HG02884 (cell line): ENCODE results near the gene PRDM16.

Experiments
- ATAC-seq: cut with Tn5 transposase; IDR thresholded peaks from one replicate; pipeline ENCODE4 v1.9.1; 2021; ENCODE audit warnings: mild to moderate bottlenecking, moderate library complexity; ENCODE audit not compliant: unreplicated experiment

Gene PRDM16

DNA sequence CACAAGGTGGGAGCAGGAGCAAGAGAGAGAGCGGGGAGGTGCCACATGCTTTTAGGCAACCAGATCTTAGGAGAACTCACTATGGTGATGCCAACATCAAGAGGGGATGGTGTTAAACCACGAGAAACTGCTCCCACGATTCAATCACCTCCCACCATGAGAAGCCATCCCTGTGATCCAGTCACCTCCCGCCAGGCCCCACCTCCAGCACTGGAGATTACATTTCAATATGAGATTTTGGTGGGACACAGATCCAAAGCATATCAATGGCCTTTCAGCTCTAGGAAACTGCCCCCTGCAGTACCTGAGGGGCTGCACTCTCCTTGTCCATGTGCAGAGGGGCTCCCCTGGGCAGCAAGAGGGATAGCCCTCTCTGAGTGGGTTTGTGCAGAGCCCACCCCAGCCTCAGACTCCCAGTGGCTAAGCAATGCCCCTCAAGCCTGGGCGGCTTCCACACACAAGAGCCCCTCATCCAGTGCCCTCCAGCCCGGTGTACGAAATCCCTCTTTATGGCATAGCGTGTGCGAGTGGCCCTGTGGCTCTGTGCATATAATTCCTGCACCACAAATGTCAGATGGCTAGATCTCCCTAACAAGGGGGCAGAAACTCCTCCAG, 15.5 kb upstream of the PRDM16 start:
- ATAC-seq, result no peak

DNA sequence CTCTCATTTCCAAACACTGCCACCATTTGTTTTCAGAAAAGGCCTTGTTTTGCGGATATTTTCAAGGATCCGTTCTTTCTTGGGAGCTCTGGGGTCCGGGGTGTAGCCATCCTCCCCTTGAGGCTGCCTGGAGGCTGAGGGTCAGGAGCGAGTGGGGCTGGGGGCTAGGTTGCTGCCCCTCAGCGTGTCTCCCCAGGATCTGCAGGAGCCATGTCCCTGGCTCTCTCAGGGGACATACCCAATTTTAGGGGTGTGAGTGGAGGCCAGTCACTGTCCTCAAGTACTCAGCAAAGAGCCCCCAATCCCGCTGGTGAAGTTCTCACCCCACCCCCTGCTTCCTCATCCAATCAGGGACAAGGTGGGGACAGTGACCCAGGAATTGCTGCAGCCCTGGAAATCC, 15.0 kb upstream of the PRDM16 start:
- ATAC-seq, result no peak

DNA sequence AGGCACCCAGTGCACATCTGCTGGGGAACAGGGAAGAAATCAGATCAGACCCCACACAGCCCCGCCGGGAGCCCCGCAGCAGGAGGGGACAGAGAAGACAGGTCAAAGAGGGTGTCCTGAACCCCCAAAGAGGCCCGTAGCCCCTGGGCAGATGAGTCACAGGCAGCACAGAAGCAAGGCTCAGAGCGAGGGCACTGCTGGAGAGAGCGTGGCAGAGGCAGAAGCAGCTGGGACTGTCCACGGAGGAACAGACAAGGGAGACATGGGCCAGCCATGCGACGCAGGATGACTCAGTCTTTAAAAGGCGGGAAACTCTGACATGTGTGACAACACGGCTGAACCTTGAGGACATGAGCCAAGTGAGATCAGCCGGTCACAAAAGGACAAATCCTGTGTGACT, 14.5 kb upstream of the PRDM16 start:
- ATAC-seq, result no peak

DNA sequence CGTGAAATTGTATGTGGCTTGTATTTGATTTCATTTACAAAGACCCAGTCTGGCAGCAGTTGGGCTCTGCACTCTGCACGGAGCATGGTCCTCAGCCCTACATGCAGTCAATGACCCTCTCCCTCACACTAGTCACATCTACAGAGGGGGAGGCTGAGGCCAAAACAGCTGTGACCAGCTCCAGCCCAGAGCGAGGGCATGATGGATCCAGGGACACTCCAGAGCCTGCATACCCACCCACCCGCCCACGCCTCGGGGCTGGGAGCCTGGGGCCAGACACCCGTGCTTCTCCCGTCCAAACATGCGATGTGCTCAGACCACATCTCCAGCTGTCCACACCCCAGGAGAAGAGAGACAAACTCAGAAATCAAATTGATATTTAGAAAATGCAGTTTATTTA, 14.0 kb upstream of the PRDM16 start:
- no peak for ATAC-seq

DNA sequence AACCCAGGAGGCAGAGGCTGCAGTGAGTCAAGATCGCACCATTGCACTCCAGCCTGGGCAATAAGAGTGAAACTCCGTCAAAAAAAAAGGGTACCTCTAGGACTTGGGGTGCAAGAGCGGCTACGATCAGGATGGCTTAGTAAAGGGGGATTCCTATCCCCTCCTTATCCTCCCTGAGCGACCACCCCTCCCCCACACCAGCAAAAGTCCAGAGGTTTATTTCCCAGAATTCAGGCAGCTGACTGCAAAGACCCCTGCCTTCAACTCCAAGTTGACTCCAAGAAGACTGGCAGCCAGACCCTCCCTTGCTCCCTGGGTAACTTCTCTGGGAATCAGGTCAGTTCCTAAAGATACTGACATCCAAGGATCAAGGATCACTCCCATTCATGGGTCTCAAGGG, 12.4 kb upstream of the PRDM16 start:
- no peak for ATAC-seq

DNA sequence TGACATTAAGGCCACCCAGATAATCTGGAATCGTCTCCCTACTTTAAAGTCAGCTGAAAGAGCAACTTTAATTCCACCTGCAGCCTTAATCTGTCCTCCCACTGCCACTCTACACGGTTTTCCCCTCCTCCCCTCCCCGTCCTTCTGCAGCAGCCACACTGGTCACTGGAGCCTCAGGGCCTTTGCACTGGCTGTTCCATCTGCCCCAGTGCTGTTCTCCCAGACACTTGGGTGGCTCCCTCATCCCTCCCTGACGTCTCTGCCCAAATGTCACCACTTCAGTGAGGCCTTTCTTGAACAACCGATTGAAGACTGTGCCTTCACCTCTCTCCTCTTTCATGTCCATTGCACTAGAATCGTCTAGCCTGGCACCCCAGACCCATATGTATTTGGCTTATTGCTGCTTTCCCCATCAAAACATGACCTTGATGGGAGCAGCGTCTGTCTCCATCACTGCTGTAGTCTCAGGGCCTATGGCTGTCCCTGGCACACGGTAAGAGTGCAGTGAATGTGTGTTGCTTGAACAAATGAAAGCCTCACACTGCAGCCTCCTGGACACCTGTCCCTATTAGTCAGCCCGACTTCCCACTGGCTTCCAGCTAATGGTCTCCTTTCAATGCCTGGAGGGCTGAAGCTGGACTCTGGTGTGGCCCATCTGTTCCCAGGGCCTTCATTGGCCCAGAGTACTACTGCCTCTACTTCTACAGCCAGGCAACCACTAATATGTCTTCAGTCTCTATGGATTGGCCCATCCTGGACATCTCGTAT, 10.6 kb upstream of the PRDM16 start:
- no peak for ATAC-seq

DNA sequence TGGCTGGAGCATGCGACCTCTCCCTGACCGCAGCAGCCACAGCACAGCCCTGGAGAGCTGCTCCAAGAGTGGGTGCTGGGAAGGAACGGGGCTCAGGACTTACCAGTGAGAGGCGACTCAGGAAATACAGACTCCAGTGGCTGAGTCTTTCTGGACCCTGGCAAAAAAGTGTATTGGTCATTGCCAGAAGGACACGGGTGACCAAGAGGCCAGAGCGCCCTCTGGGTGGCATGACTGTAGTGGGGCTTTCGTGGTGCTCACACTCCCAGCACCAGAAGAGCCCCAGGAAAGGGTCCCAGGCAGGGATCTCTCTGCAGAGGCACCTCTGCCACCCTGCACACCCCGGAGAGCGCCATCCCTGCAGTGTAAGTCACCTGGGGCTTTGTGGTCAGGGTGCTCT, 8.9 kb upstream of the PRDM16 start:
- no peak for ATAC-seq

DNA sequence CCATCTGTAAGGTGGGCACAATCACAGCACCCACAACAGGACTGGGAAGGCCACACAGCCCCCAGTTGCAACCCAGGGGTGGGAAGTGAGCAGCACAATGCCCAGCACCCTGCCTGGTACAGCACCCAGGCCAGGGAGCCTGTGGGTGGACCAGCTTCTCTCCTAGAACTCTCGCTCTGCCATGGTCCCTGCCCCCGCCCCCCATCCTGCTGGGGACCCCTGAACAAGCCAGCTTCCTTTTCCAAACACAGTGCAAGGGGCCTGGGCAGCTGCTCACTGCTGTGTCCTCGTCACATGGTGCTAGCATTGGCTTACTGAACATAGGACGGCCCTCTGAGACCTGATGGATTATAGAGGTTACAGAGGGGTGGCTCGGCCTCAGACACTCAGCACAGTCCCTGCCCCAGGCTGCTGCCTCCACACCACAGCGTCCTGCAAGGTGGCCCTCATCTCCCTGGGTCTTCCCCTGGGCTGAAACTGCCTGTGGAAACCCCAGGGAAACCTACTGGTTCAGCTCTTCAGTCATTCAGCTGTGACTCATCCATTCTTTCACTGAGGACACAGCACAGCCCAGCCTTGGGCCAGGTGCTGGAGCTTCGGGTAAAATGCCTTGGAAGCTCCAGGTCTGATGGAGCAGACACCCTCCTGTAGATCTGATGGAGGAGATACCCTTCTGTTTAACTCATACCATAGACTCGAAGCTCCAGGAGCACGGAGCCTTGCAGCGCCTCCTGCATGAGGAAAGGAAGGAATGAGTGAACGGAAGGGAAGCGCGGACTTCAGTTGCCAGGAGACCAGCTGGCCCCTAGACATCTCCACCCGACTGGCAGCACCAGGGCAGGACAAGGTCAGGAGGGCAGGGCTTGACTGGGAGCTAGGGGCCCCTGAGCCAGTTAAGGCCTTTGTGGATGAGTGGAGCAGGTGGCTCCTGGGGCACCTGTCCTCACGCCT, 8.1 kb upstream of the PRDM16 start:
- ATAC-seq, result no peak

DNA sequence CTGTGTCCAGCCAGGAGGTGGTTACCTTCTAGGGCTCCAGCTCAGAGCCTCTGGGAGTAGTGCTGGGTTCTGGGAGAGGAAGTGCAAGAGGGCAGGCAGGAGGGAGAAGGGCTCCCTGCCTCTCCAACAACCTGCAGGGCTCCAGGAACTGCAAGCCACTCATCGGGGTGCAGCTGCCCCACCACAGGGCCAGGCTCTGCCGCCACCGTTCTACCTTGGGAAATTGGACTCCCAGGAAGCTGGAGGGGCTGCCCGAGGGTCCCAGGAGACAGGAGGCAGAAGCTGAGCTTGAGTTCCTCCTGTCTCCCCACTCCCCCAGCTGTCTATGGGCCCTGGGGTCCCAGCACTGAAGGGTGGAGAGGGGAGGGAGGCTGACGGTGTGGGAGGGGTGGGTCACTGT, 7.4 kb upstream of the PRDM16 start:
- no peak for ATAC-seq

DNA sequence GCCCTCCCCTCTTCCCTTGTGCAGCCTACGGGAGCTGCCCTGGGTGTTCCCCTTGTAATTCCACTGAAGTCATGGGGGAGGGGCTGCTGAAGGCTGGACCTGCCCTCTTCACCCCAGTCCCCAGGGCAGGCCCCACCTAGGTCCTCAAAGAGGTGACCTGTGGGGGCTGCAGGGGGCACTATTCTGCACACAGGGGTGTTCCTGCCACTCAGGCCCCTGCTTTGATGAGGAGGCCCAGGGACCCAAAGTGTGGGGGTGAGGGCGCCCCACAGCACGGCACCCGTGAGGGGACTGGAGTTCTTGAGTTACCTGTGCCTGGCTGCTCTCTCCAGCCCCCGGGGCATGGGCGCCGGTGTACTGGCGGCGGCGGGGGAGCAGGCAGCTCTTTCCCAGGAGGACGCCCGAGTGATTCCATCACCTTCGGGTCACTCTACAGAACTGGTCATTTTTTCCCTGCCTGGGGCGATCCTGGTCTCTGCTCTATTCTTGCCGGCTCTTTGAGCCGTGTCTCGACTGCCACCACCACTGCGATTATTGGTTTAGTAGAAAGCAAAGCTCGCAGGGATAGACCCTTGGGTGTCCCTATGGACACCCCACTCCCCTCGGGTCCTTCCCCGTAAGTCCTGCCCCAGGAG, 6.9 kb upstream of the PRDM16 start:
- ATAC-seq, result no peak

DNA sequence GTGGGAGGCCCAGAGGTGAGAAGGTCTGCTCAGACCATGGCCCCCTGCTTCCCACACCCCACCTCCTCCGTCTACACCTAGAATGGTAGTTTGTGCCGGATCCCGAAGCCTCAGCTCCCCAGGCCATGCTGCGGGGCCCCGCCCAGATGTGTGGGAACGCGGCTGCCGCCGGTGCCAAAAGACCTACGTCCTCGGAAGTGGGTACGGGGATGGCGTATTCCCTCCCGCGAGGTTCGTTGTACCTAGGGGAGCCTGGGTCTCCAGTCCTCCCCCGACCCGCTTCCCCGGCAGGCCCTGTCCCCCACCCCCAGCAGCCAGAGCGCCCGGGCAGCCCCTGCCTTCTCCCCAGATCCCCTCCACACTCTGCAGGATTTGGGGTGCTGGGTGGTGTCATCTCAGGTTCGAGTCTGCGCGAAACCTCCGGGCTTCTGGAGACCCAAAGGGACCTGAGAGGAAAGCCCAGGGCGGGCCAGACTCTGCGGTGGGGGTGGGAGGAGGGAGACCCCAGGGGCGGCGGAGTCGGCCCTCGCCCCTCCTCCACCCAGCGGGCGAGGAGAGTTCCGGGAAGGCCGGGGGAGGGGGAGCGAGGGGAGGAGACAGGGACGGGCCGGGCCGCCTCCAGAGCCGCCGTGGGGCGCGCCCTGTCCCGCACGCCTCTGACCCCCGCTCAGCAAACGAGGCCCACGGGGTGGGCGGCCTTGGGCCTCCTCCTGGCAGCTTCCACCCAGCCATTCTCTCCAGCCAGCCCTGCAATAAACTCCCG, 6.2 kb upstream of the PRDM16 start:
- no peak for ATAC-seq

DNA sequence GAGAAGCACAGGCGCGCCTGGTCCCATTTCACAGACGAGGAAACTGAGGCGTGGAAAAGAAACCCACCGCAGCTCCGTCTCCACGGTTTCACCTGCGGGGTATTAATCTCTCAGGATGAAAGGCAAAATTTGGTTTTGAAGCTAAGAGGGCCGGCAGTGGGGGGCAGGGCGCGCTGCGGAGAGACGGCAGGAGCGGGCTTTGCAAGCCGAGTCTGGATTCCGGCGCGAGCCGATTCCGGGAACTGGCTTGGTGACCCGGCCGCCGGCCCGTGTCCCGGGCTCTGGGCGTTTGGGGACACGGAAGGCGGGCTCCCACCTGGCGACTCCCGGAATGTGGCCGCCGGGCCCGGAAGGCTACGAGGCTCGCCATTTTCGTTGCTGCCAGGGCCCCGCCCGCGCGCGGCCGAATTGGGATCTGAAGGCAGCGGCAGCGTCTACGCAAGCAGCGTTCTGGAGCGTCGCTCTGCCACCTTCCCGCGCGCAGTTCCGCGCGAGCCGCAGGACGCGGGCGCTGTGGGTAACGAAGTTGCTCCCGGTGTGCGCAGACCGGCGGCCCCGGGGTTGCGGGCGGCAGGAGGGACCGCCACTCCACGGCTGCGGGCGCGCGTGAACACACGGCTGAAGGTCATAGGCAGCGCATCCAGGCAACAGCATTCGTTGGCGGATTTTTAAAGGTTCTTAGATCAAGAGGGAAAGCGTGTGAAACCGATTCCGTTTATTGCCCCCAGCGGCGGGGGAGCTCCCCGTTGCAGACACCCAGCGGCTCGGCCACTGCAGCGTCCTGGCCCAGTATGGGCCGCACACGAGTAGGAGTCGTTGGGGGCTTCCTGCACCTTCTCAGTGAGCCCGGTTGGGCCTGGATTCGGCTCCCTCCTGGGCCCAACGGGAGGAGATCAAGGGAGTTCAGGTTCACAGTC, 5.4 kb upstream of the PRDM16 start:
- ATAC-seq, result no peak

DNA sequence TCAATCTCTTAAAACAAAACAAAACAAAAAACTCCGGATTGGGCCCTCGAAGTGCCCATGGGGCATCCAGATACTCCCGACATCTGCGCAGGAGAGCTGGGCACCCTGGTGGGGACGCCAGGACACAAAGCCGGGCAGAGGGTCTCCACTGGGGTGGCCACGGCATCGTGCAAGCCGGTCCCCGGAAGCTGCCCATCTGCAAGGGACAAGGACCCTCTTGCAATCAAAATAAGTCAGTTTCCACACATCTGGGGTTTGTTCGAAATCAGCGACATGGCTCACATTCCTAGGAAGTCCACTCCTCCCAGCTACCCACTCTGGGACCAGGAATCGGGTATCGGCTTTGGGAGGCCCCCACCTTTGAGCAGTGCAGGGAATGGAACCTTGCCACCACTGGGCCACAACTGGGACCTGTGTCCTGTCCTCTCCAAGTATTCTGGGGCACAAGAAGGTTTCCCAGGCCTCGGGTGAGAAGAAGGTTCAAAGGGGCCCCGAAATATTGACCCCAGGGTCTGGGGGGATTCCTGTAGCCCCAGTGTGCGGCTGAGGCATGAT, 4.6 kb upstream of the PRDM16 start:
- no peak for ATAC-seq

DNA sequence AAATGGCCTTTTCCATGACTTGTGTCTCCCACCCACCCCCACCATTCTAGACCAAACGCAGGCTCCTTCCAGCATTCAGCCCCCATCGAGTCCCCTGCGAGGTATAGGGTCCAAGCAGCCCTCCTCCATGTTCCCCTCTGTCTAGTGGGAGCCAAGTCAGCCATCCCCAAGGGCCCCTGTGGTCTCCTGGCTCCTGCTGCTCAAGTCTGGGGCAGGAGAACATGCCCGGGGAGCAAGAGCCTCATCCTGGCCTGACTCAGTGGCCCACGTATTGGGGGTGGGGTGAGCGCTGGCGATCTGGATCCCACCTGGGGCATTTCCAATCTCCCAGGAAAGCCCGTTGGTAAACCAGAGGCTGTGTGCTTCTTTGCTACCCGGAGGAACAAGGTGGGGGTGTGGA, 4.1 kb upstream of the PRDM16 start:
- no peak for ATAC-seq

DNA sequence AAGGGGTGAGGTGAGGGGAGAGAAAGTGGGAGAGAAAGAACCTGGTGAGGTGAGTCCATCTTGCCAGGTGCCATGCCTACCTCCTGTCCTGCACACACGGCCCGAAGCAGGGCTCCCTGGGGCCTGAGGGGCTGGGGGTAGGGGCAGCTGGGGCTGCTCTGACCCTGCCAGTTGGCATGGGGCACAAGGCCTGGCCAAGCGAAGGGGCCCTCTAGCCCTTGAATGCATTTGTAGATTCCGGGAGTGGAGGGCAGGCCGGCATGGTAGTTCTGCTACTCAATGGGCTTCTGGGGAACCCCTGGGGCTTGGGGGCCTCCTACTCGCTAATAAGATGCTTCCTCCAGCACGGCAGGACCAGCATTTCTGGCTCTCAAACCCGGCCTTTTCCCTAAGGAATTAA, 3.6 kb upstream of the PRDM16 start:
- no peak for ATAC-seq

DNA sequence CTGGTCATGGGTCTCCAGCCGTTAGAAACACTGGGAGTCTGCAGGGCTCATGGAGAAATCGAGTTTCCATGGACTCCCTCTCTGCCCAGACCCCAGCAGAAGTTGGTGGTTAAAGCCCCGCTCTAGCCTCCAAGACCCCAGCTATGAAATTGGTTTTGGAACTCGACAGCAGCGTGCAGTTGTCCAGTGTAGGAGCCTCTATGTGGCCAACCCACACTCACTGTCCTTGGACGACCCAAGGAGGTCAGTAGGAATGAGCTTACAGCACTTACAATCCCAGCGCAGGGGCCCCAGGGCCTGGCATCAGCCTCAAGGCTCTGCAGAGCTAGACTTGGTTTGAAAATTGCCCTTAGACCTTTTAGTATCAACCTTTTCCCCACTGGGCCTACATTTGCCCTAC, 3.2 kb upstream of the PRDM16 start:
- no peak for ATAC-seq

DNA sequence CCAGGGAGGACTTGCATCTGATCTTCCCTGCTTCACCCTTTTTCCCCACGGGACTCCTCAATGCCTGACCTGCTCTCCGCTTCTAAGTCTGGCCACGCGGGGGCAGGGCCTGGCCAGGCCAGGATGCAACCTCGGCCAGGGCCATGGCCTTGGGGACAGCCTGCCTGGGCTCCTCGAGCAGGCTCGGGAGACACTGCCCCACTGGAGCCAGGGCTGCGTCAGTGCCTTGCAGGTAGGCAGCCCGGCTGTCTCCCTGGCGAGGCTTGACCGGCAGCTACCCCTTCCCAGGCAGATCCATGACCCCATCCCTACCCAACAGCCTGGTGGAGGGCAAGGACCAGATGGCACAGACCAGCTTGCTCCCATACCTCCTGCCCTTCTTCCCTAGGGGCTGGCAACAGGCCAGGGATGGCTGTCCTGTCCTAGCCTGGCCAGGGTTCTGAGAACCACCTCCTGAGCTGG, 2.7 kb upstream of the PRDM16 start:
- no peak for ATAC-seq

DNA sequence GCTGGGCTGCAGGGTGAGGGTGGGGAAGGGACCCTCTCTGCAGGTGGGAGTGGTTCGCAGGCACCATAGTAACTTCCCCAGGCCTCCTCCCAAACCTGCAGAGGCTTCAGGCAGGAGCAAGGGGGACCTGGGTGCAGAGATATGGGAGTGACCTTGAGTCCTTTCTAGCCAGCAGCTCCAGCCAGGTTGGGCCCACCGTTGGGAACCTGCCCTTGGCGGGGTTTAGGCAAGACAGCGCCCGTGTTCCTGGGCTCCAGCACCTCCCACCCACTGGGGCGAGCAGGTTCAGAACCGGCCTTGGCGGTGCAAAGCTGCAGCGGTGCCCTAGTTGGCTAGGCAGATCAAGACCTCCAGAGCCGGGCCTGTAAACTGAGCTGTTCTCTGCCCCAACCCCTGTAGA, 2.2 kb upstream of the PRDM16 start:
- no peak for ATAC-seq

DNA sequence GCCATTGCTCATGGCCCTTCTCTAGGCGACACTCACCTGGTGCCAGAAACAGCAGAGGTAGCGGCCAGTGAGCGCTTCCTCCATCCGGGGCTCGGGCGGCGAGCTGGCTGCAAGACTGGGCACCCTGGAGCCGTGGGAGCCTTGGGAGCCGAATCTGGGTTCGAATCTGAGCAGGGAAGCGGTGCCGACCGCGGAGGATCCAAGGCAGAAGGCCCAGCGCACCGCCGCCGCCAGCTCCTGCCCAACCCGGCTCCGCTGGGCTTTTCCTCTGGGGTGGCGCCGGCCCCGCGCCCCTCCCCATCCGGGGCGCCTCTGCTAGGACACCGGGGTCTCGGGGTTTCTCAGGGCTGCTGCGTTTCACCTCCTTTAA, 1.7 kb upstream of the PRDM16 start:
- ATAC-seq, result no peak
